CD4-positive, CD25-positive, alpha-beta regulatory T cell (primary cell): ENCODE results near the gene NEUROD1. TPM values are rescaled to one million over a fixed set of nuclear protein-coding genes. Genes with fewer than 3 reads are reported as not detected.

Experiments
- ATAC-seq, 2 donors: fragments of 150-1000 bp; cut with Tn5 transposase; one replicate each; pipeline ENCODE4 v1.10.0; 2021; ENCODE audit warnings: low read depth in 2 of 2, moderate number of reproducible peaks in 2 of 2, moderate library complexity in 1 of 2
- DNase-seq, 3 donors: peaks; one replicate each; pipeline versions ENCODE4 v3.0.0 to v3.0.0-alpha.2; 2012 to 2022; ENCODE audit warnings: mixed read lengths in 1 of 3
- H3K27ac ChIP-seq: one replicate; pipeline ENCODE4 v1.7.0; 2013; ENCODE audit warnings: mild to moderate bottlenecking, low read length; ENCODE audit not compliant: insufficient read depth, poor library complexity, severe bottlenecking
- H3K27me3 ChIP-seq: one replicate; pipeline ENCODE4 v1.7.0; 2013; ENCODE audit warnings: low read length; ENCODE audit not compliant: control insufficient read depth, insufficient read depth
- H3K36me3 ChIP-seq: one replicate; pipeline ENCODE4 v1.7.0; 2013; ENCODE audit warnings: mild to moderate bottlenecking, low read length, moderate library complexity; ENCODE audit not compliant: control insufficient read depth, insufficient read depth
- H3K4me1 ChIP-seq: 2 replicates; pipeline ENCODE4 v1.7.0; 2013; ENCODE audit warnings: mild to moderate bottlenecking, low read length; ENCODE audit not compliant: insufficient read depth, control insufficient read depth, poor library complexity, severe bottlenecking
- H3K4me3 ChIP-seq: one replicate; pipeline ENCODE4 v1.7.0; 2013; ENCODE audit warnings: low read depth, mild to moderate bottlenecking, low read length, moderate library complexity
- H3K9me3 ChIP-seq, 2 experiments: 1 replicate in 1 of 2; 2 replicates in 1 of 2; pipeline ENCODE4 v1.7.0; 2013; ENCODE audit warnings: low read length in 2 of 2, mild to moderate bottlenecking in 1 of 2, moderate library complexity in 1 of 2; ENCODE audit not compliant: control insufficient read depth in 2 of 2
- H3K27ac Mint-ChIP-seq, 3 donors: one replicate each; pipeline ENCODE4 v1.8.0; 2020 to 2022; ENCODE audit warnings: mild to moderate bottlenecking in 3 of 3, mixed read lengths in 3 of 3, moderate library complexity in 2 of 3
- H3K27me3 Mint-ChIP-seq: one replicate; pipeline ENCODE4 v1.8.0; 2022; ENCODE audit warnings: mild to moderate bottlenecking, mixed read lengths
- H3K36me3 Mint-ChIP-seq: one replicate; pipeline ENCODE4 v1.8.0; 2020; ENCODE audit warnings: mixed read lengths
- H3K4me1 Mint-ChIP-seq, 4 donors: one replicate each; pipeline ENCODE4 v1.8.0; 2020 to 2022; ENCODE audit warnings: mixed read lengths in 4 of 4, mild to moderate bottlenecking in 1 of 4
- H3K4me3 Mint-ChIP-seq, 4 donors: one replicate each; pipeline ENCODE4 v1.8.0; 2020 to 2022; ENCODE audit warnings: mild to moderate bottlenecking in 4 of 4, mixed read lengths in 4 of 4, moderate library complexity in 3 of 4
- H3K9me3 Mint-ChIP-seq, 7 donors: one replicate each; pipeline ENCODE4 v1.8.0; 2020 to 2022; ENCODE audit warnings: mixed read lengths in 7 of 7, mild to moderate bottlenecking in 3 of 7, moderate library complexity in 2 of 7
- polyA plus RNA-seq, 4 donors: library from polyadenylated mRNA; unstranded; fragments of 300-500 nt; fragmentation: Illumina TruSeq; gene quantifications; one replicate each; pipeline ENCODE4 v1.2.3, GENCODE V29; 2021
- total RNA-seq: library from RNA; stranded (reverse); gene quantifications from one replicate; pipeline ENCODE4 v1.2.3, GENCODE V29; 2022

Gene NEUROD1
- total and polyA plus RNA-seq, 5 donors from 2014 or later = not detected

DNA sequence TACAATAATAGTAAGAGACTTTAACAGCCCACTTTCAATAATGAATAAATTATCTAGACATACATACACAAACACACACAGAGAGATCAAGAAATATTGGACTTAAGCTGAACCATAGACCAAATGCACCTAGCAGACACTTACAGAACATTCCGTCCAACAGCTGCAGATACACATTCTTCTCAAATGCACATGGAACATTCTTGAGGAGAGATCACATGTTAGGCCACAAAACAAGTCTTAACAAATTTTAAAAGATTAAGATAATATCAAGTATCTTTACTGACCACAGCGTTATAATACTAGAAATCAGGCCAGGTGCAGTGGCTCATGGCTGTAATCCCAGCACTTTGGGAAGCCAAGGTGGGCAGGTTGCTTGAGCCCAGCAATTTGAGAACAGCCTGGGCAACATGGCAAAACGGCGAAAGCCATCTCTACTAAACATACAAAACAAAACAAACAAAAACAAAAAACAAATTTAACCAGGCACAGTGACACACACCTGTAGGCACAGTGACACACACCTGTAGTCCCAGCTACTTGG lies 30.8 kb downstream of the NEUROD1 start:
- no peak overlapping the region for H3K27ac Mint-ChIP-seq
- no peak overlapping the region for H3K4me3 Mint-ChIP-seq
- H3K36me3 ChIP-seq = no peaks in the 10 kb centered on the region
- no peaks in the 10 kb centered on the region for H3K4me1 ChIP-seq
- ATAC-seq (no peak), DNase-seq (no peak)
- peaks cover 0 to 4% (median 0%) of the 10 kb centered on the region in 7 donors for H3K9me3 Mint-ChIP-seq
- H3K4me1 Mint-ChIP-seq = no peaks in the 10 kb centered on the region
- no peak overlapping the region for H3K27ac ChIP-seq
- H3K27me3 ChIP-seq = peaks cover 11% of the 10 kb centered on the region
- peaks cover 27% of the 10 kb centered on the region for H3K27me3 Mint-ChIP-seq
- no peaks in the 10 kb centered on the region for H3K36me3 Mint-ChIP-seq
- H3K9me3 ChIP-seq = no peaks in the 10 kb centered on the region
- no peak overlapping the region for H3K4me3 ChIP-seq

DNA sequence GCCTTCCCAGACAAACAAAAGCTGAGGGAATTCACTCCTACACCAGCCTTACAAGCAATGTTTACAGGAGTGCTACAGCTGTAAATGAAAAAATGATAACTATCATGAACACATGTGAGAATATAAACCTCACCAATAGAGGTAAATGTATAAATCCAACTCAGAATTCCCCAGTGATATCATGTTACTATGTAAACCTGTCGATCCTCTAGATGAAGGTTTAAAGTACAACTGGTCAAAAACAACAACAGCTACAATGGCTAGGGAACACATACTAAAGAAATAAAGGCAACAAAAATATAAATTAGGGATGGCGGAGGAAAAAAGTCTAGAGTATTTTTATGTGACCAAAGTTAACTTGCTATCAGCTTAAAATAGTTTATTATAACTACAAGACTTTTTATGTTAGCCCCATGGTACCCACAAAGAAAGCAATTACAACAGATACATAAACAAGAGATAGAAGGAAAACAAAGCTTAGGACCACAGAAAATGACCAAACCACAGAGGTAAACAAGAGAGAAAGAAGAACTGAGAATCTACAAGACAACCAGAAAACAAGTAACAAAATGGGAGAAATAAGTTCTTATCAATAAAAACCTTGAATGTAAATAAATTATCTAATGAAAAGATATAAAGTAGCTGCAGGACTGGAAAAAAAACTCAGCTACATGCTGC lies 31.7 kb downstream of the NEUROD1 start:
- no peaks in the 10 kb centered on the region for H3K4me1 ChIP-seq
- Mint-ChIP-seq H3K36me3 (no peaks in the 10 kb centered on the region), H3K27me3 (peaks cover 26% of the 10 kb centered on the region), H3K4me3 (no peak overlapping the region), H3K27ac (no peak overlapping the region), H3K9me3 (peaks cover 0 to 4% (median 0%) of the 10 kb centered on the region in 7 donors), H3K4me1 (no peaks in the 10 kb centered on the region)
- DNase-seq (no peak), ATAC-seq (no peak)
- H3K9me3 ChIP-seq = no peaks in the 10 kb centered on the region
- H3K27me3 ChIP-seq = peaks cover 13% of the 10 kb centered on the region
- no peak overlapping the region for H3K4me3 ChIP-seq
- no peaks in the 10 kb centered on the region for H3K36me3 ChIP-seq
- H3K27ac ChIP-seq = no peak overlapping the region

DNA sequence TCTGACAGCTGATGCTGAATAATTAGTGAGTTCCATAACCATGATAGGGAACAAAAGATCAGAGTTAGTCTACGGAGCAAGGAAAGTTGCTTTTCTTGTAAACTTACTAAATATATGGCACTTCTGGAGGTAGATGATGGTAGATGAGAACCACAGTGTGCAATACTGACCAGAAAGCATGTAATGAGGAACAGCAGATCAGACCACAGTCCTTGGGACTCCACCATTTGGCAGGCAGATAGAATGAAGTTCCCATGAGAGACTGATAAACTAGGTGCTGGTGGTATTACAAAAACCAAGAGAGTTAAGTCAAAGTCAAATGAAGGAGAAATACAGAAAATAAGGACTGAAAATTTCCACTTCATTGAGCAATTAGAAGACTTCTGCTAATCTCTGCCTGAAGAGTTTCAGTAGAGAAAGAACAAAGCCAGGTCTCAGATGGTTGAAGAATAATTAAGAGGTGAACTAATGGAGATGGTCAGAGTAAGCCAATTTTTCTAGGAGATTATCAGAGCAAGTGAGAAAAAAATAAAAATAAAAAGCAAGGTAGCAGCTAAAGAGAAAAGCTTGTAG lies 33.8 kb downstream of the NEUROD1 start:
- ATAC-seq (no peak), DNase-seq (no peak)
- Histone ChIP-seq H3K9me3 (no peaks in the 10 kb centered on the region), H3K4me1 (no peaks in the 10 kb centered on the region), H3K36me3 (no peaks in the 10 kb centered on the region), H3K27me3 (peaks cover 19% of the 10 kb centered on the region), H3K27ac (no peak overlapping the region), H3K4me3 (no peak overlapping the region)
- Mint-ChIP-seq H3K36me3 (no peaks in the 10 kb centered on the region), H3K4me3 (no peak overlapping the region), H3K4me1 (no peaks in the 10 kb centered on the region), H3K27me3 (peaks cover 18% of the 10 kb centered on the region), H3K27ac (no peak overlapping the region), H3K9me3 (peaks cover 0 to 4% (median 0%) of the 10 kb centered on the region in 7 donors)

DNA sequence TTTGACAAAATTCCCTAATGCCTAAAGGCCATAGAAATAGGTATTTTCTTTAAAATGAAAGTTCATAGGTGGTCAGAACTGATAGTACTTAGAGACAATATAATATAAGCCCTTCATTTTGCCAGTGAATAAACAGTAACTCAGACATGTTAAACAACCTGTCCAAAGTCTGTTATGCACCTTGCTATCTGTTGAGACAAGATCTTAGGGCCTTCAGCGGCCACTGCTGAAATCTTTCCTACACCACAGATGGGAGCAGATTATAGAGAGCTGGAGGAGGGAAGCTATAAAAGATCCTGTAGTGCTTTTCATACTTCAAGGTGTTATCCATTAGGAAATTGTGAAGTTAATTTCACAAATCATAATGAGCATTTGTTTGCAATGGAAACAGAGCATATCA lies 37.2 kb downstream of the NEUROD1 start:
- Histone ChIP-seq H3K36me3 (no peaks in the 10 kb centered on the region), H3K4me1 (no peaks in the 10 kb centered on the region), H3K27me3 (peaks cover 20% of the 10 kb centered on the region), H3K27ac (no peak overlapping the region), H3K4me3 (no peak overlapping the region), H3K9me3 (no peaks in the 10 kb centered on the region)
- peaks cover 0 to 1% (median 0%) of the 10 kb centered on the region in 7 donors for H3K9me3 Mint-ChIP-seq
- peaks cover 6% of the 10 kb centered on the region for H3K27me3 Mint-ChIP-seq
- H3K4me3 Mint-ChIP-seq = no peak overlapping the region
- ATAC-seq (no peak), DNase-seq (no peak)
- no peaks in the 10 kb centered on the region for H3K36me3 Mint-ChIP-seq
- no peak overlapping the region for H3K27ac Mint-ChIP-seq
- H3K4me1 Mint-ChIP-seq = no peaks in the 10 kb centered on the region

DNA sequence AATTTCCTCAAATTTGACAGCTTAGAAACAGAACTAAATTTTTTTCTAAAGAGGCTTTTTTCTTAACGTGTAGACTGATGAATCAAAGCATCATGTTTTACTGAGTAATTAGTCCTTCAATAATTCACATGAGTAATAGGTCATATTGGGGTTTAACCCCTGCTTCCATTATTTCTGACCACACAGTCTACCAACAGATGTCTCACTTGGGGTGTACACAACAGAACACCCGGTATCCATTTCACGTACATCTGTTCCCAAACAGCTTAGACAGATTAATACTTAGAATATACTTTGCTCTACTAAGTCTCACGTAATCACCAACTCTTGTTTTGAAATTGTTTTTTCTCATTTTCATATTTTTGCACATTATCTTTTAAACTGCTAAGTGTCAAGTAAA lies 38.2 kb downstream of the NEUROD1 start:
- peaks cover 19% of the 10 kb centered on the region for H3K27me3 ChIP-seq
- H3K36me3 ChIP-seq = no peaks in the 10 kb centered on the region
- Mint-ChIP-seq H3K36me3 (no peaks in the 10 kb centered on the region), H3K4me1 (no peaks in the 10 kb centered on the region), H3K27me3 (peaks cover 5% of the 10 kb centered on the region), H3K9me3 (peaks cover 0 to 1% (median 0%) of the 10 kb centered on the region in 7 donors), H3K4me3 (no peak overlapping the region), H3K27ac (no peak overlapping the region)
- ATAC-seq (no peak), DNase-seq (no peak)
- H3K4me3 ChIP-seq = no peak overlapping the region
- no peak overlapping the region for H3K27ac ChIP-seq
- no peaks in the 10 kb centered on the region for H3K4me1 ChIP-seq
- H3K9me3 ChIP-seq = no peaks in the 10 kb centered on the region

DNA sequence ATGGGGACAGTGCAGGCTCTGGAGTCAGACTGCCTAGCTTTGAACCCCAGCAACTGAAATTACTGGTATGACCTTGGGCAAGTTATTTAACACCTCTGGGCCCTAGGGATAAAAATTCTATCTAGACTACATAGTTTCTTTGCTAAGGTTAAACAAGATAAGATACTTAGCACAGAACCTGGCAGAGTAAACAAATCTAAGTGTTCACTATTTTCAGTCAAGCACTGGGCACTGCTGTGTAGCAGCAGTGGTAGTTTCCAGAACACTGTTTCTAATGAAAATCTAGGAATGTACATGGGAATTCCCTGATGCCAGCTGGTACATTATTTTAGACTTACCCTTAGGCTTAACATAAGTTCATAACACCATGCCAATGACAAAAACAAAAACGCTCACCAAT lies 40.6 kb downstream of the NEUROD1 start:
- DNase-seq (no peak), ATAC-seq (no peak)
- no peaks in the 10 kb centered on the region for H3K36me3 Mint-ChIP-seq
- H3K27ac Mint-ChIP-seq = no peak overlapping the region
- no peaks in the 10 kb centered on the region for H3K9me3 ChIP-seq
- H3K9me3 Mint-ChIP-seq = no peaks in the 10 kb centered on the region
- H3K4me1 ChIP-seq = no peaks in the 10 kb centered on the region
- H3K27ac ChIP-seq = no peak overlapping the region
- no peak overlapping the region for H3K4me3 ChIP-seq
- H3K36me3 ChIP-seq = no peaks in the 10 kb centered on the region
- H3K4me1 Mint-ChIP-seq = no peaks in the 10 kb centered on the region
- H3K27me3 ChIP-seq = peaks cover 14% of the 10 kb centered on the region
- no peaks in the 10 kb centered on the region for H3K27me3 Mint-ChIP-seq
- H3K4me3 Mint-ChIP-seq = no peak overlapping the region

DNA sequence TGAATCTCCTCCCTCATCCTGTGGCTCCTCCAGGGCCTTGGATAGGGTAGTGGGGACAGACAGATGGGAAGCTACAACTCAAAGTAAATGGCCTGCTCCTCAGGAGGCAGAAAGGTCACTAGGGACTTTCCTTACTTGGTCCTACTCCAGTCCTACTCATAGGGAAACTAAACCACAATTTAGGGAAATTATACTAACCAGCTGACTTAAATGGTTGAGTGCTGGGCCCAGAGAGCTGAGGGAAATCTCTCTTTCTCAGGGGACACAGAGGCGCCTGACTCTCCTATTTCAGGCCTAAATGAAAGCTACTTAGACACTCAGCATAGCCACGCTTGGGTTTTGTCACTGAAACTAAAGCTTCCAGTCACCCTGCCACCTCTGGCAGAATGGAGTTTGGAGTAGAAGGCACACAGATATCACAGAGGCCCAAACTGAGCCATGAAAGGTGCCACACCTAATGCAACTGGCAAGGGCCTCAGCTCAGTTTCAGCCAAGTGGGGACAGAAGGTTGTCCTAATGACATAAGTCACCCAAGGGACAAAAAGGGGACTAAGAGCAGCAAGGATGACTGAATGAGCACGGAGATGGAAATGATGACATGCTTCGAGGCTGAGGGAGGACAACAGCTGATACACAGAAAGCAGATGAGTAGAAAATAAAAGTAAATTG lies 47.5 kb downstream of the NEUROD1 start:
- no peaks in the 10 kb centered on the region for H3K4me1 Mint-ChIP-seq
- H3K9me3 Mint-ChIP-seq = no peaks in the 10 kb centered on the region
- no peak overlapping the region for H3K4me3 Mint-ChIP-seq

More for the DNA sequence above, 47.5 kb downstream of the NEUROD1 start:
- peaks cover 8% of the 10 kb centered on the region for H3K27me3 Mint-ChIP-seq
- H3K27ac ChIP-seq = no peak overlapping the region
- H3K4me3 ChIP-seq = no peak overlapping the region
- no peak overlapping the region for H3K27ac Mint-ChIP-seq
- no peaks in the 10 kb centered on the region for H3K4me1 ChIP-seq
- no peak for DNase-seq
- no peaks in the 10 kb centered on the region for H3K36me3 ChIP-seq
- H3K36me3 Mint-ChIP-seq = no peaks in the 10 kb centered on the region
- peaks cover under 1% of the 10 kb centered on the region for H3K27me3 ChIP-seq
- H3K9me3 ChIP-seq = no peaks in the 10 kb centered on the region
- ATAC-seq = no peak
